NT2/D1 (cell line): ENCODE data around the gene MAGI2.

Experiments
- SUZ12 ChIP-seq: IDR thresholded peaks from 2 replicates; pipeline ENCODE4 v1.6.1; 2011; ENCODE audit not compliant: insufficient read length, insufficient read depth; ENCODE audit errors: extremely low read depth
- YY1 ChIP-seq: IDR thresholded peaks from 2 replicates; pipeline ENCODE4 v1.6.1; 2011; ENCODE audit not compliant: insufficient read length, insufficient read depth
- ZNF274 ChIP-seq: IDR thresholded peaks from 2 replicates; pipeline ENCODE4 v1.6.1; 2011; ENCODE audit warnings: mild to moderate bottlenecking, low read depth, low read length

DNA sequence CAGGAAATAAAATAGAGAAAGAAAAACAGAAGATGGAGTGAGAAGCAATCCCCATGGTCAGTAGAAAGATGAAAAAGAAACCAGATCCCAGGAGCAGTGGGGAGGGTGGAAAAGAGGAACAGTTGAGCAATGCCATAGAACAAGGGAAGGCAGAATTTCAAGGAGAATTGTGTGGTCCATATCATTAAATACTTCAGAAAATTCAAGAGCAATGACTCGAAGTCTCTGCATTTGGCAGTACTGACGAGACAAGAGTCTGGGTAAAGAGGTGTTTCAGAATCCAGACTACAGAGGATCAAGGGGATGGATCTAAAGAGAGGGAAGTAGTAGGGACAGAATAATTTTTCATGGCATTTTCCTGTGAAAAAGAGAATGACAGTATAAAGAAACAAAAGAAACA lies 1142.3 kb downstream of the MAGI2 start:
- TF ChIP-seq ZNF274: no peak
- no peak for TF ChIP-seq YY1
- no peak for TF ChIP-seq SUZ12
